ENCODE results near the gene HAND2.

The HAND2 gene

DNA sequence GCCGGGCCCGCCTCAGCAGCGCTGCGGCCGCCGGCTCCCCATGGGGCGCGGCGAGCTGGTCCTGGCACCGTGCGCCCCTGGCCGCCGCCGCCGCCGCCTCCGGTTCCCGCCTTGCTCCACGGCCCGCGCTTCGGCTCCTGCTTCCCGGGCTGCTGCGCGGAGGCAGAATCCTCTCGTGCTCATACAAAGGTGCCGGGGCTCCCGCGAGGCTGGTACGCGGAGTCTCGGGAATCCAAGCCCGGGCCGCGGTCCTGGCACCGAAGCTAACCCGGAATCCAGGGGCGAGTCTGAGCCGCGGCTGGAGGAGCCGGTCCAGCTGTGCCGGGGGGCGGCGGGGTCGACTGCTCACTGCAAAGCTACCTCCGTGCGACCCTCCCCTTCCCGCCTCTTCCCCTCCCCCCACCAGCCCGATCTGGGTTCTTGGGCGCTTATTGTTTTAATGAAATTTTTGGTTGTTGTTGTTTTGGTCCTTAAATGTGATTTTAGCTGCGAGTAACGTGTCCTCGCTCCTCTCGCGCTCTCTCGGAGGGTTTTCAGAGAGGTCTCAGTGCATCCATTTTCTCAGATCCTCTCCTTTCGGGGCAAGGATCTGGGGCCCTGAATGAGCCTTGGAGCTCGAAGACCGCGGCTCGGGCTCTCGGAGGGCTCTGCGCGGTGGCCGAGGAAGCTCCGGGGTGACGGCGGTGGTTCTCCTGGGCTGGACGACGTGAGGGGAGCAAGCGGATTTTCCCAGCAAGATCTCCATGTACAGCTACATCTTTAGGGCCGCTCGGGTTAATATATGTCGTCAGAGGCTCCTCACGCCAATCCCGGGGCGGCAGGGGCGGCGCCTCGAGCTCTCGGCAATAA, at the start of gene HAND2:
HAND2 (minus strand) TSS at position 753 of the 849 bp plus-strand sequence. CDS start 940 bp downstream, outside the sequence.
- peak; percentile 68 for FAIRE-seq

- FAIRE-seq, result no peak
These were observed 48.9 kb upstream of the HAND2 start for GRCh38 chr4:173578956-173579355.

- no peak for FAIRE-seq
These were observed 47.9 kb upstream of the HAND2 start for GRCh38 chr4:173577963-173578362.

- no peak for FAIRE-seq
These were observed 45.6 kb upstream of the HAND2 start for GRCh38 chr4:173575482-173576152.

DNA sequence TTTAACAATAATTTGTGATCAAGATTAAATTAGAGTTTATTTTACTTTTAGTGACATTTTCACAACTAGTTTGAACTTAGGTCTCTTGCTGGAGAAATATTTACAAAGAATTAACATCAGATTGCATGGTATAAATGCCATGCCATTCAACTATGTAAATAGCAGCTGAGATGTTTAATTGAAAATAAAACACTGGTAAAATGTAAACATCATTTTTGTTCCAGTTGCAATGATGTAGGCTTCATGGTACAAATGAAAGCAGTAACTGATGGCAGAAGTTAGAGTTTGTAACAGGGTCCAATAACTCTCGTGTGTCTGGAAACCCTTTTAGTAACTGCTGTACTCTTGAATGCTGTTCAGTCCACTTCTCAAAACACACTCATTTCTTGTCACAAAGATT, 43.7 kb upstream of the HAND2 start:
- FAIRE-seq, result no peak

- FAIRE-seq, result no peak
These were observed 43.3 kb upstream of the HAND2 start for GRCh38 chr4:173573286-173573685.

DNA sequence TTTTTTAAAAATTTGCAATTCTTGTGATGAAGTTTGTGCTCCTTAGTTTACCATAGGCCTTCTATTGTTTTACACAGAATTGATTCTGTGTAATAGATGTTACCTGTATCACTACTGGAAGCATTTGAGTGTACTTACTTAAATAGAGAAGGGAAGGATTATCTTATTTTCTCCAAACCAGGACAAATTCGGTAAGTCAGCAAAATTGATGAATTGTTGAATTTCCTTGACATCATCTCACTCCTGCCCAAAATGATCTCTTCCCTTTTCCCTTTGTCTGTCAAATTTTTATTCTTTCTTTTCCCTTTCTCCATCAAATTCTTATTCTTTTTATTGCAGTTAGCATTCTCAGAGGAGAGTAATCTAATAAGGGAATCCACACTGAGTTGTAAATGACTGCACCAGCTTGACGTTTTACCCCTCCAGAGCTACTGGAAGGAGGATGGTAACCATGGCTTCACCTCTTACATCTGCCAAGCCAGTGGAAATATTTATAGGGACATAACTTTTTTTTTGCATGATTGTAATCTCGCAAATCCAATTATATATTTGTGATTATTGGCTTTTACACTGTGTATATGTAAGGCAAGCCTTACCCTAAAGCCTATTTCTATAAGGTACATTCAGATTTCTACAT, 42.6 kb upstream of the HAND2 start:
- FAIRE-seq, result no peak

DNA sequence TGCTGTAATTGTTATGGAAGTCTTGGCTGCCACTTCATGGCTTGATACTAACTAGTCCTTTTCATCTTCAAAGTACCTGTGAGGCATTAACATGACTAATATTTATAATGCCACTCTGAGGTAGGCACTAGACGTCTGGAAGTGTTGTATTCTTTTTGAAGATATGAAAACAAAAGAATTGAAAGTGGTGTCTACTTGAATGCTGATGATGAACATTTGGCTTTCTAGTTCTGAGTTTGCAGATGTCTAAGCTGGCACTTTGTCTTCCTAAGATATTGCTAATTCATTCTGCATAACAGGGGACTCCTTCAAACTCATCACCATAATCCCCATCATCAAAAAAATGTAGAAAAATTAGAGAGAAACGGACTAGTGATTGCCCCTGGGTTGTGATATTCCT, 41.6 kb upstream of the HAND2 start:
- no peak for FAIRE-seq

DNA sequence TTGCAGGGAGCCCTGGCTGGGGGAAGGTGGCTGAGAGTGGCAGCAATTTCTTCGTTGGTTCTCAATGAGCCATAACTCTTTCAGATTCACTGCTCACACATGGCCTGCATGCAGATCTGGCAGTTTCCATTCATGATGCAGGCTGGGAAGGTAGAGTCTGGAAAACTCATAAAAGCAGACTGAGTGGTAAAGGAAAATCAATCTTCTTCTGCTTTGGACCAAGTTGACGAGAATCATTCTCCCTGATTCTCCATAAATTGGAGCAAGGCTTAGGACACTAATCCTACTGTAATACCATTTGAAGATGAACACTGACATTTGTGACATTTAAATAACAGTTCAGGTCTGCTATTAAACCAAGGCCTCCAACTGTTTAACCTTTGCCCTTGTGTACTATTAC, 35.3 kb upstream of the HAND2 start:
- no peak for FAIRE-seq

DNA sequence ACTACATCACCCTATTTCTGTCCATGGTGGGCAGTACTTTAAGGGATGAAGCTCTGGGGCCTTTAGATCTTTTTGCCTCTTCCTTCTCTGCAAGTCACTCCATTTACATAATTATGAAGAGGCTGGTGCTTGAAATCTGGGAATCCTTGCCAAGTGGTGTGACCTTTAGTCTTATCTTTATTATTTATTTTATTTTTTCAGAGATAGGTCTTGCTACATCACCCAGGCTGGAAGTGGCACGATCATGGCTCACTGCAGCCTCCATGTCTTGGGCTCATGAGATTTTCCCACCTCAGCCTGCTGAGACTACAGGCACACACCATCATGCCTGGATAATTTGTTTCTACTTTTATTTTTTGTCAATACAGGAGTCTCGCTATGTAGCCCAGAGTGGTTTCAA, 34.4 kb upstream of the HAND2 start:
- no peak for FAIRE-seq

GRCh38 chr4:173560896-173561295, 30.9 kb upstream of the HAND2 start:
- FAIRE-seq, result no peak

GRCh38 chr4:173556398-173557131, 26.5 kb upstream of the HAND2 start:
- FAIRE-seq, result no peak

DNA sequence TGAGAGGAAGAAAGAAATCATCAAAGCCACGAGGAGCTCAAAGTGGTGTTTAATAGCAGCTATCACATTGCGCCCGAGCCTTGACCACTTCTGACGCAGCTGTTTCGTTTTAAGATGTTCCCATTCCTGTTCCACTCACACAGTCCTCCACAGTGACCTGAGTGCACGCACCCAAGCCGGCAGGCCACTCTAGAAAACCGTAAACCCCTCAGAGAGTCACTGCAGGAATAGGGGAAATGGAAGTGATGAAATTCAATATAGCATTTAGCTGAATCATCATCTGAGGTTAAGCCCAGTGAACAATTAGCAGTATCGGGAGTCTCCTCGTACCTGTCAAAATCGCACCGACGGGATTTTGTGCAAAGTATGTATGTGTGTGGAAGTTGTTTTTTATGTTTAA, 17.9 kb upstream of the HAND2 start:
- no peak for FAIRE-seq

DNA sequence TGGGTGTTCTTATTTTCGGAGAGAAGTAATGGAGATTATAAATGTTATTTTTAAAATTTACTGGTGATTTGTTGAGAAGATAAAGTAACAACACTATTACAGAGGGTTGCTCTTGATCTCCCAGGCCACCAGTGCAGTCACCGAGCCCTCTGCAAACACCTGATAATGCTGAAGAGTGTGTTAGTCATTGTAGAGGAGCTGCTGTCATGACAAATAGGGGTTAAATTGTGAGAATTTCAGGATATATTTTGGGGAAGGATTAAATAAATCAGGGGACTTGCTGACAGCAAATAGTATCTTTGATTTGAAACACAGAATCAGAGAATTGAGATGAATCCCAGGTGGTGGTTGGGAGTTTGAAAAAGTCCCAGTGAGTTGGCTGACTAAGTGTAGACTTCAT, 16.7 kb upstream of the HAND2 start:
- FAIRE-seq, result no peak

- FAIRE-seq, result no peak
These were observed 15.4 kb upstream of the HAND2 start for GRCh38 chr4:173545440-173545839.

DNA sequence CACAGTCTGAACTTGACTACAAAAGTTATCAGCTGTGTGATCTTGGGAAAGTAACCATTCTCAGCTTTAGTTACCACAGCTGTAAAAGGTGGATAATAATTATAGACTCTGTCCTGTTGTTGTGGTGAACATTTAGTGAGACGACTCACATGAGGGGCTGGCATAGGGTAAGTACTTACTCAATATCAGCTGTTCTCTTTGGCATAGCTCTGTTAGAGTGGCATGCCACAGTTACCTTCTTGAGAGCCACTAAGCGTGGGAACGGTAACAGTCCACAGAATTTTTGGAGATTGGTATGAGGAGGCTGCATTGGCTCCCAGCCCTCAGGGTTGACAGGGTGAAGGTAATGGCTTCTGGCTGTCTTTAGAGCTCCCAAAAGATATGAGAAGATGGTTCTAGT, 13.2 kb upstream of the HAND2 start:
- FAIRE-seq, result no peak

DNA sequence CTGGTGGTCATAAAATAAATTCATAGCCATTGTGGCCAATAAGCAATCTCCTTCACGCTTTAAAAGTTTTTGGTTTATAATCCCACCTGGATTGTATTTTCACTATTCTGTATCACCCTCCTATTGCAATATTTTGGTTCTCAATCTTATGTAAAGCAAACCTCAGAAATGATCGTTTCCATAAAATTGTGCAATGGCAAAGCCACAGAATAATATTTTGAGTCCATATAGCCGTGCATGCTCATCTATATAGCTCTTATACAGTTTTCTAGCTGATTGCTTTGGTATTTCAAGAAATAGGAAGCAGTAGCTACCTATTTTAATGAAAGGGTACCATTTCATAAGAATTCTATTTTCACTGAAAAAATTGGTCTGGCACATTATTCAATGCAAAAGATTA, 10.0 kb upstream of the HAND2 start:
- FAIRE-seq, result no peak

DNA sequence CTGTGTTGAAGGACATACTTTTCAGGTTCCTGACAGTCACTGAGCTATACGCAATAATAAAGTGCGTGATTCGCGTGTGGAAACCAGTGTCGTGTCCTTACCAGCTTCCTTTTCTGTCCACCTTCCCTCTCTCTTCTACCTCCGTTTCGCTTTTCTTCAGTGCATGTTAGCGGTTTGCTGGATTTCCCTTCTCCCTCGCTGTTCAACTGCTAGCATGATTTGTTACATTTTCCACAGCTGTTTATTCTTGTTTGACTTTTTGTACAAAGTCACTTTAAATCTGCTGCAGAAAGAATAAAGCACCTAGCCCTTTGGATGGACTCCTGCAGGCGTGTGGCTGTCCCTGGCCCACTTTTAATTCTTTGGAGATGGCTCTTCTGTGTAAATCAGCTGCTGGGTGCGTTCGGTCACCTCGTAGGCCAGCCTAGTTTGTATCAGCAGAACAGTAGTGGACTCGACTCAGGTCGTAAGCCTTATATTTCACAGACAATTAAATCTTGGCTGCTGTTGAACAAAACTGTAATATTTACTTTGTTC, 8.9 kb upstream of the HAND2 start:
- no peak for FAIRE-seq

DNA sequence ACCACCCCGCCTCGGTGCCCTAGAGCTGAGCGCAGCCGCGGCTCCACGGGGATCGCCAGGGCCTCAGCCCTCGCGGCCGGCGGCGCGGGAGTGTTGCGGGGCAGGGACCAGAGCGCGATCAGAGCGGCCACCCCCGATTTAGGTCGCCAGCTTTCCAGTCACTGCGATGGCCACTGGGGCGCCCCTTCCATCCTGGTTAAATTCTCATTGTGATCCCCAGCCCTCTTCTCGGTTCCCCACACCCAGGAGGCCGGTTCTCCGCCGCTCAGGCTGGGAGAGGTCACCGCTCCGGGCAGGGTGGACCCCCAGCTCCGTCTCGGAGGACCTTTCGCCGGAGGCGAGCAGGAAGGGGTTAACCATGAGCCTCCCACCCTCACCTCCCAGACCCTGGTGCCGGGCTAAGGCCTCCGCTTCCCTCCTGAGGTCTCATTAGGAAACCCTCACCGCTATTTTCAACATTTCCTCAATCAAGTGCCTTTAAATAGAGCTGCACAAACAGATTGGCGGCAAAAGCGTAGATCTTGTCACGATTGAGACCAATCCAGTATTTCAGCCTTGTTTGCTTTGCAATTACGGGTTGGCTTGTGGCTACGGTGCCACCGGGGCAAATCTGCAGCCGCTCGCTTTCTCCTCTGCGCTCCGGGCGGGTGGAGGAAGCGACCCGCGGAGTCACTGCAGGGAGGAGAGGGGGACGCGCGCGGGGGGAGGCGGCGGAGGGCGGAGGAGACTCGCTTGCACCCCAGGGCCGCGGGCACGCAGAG, 8.3 kb upstream of the HAND2 start:
- FAIRE-seq, result no peak

DNA sequence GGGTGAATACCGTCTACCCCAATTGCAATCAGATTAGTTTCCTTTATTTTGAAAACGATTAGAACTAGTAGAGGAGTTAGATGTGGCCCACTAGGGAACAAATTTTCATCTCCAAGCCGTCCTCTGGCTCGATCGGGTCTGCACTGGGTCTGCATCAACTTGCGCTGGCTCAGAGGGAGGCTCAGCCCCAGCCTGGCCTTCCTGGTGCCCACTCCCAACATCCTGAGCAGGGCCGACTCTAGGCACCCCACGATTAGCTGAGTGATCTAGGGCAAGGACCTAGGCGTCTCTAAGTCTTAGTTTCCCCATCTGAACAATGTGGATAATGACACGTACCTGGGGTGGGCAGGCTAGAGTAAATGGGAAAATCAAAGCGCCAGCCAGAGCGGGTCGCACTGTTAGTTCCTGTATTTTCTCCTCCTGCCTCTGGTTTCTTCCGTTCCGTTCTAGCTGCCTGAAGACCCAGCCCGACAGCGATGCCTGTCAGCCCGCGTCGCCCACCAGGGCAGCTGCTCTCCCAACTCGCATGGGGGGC, 7.7 kb upstream of the HAND2 start:
- no peak for FAIRE-seq

GRCh38 chr4:173536808-173537429, 6.9 kb upstream of the HAND2 start:
- FAIRE-seq, result no peak

All from TTC549 (cell line).